Body of pancreas (tissue), 4 donors: ENCODE data around the gene AOAH.

Experiments used
- POLR2A ChIP-seq, 3 donors: fragments of 450-650 bp; IDR thresholded peaks; one replicate each; pipeline ENCODE4 v1.6.1; 2016; ENCODE audit warnings: antibody characterized with exemption in 3 of 3, mild to moderate bottlenecking in 2 of 3
- TF ChIP-seq, protein P1 (sequence below), 7 experiments: fragments of 450-650 bp in 4 of 7; fragments of 200-600 bp in 3 of 7; sonication (generic) in 3 of 7; IDR thresholded peaks; one replicate each; pipeline ENCODE4 v1.5.1; 2016 to 2019; ENCODE audit warnings: antibody characterized with exemption in 7 of 7

DNA sequence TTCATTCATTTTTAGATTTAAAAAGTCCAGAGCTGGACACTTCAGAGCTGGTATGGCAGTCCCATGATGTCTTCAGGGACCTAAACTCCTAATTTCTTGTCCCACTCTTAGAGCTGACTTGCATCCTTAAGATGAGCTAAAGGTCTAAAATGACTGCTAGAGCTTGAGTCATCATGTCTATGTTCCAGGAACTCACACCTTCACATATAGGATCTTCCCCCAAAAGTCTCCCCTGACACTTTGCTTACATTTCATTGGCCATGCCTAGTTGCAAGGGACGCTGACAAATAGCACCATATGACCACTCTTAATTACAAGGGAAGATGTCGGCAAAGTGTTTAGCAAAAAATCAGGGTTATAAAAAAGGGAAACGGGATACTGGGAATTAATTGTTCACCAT, 10.4 kb upstream of the AOAH start:
- TF ChIP-seq, protein P1, sequence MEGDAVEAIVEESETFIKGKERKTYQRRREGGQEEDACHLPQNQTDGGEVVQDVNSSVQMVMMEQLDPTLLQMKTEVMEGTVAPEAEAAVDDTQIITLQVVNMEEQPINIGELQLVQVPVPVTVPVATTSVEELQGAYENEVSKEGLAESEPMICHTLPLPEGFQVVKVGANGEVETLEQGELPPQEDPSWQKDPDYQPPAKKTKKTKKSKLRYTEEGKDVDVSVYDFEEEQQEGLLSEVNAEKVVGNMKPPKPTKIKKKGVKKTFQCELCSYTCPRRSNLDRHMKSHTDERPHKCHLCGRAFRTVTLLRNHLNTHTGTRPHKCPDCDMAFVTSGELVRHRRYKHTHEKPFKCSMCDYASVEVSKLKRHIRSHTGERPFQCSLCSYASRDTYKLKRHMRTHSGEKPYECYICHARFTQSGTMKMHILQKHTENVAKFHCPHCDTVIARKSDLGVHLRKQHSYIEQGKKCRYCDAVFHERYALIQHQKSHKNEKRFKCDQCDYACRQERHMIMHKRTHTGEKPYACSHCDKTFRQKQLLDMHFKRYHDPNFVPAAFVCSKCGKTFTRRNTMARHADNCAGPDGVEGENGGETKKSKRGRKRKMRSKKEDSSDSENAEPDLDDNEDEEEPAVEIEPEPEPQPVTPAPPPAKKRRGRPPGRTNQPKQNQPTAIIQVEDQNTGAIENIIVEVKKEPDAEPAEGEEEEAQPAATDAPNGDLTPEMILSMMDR (IDR thresholded peaks at IDR 0.05): no peak
- TF ChIP-seq POLR2A (IDR thresholded peaks at IDR 0.05): no peak
